HepG2 (cell line): ENCODE data around the gene JAG1. TPM values are rescaled to one million over a fixed set of nuclear protein-coding genes. Genes with fewer than 3 reads are reported as not detected.

Experiments
- ARHGAP35 ChIP-seq: sonication (generic); formaldehyde crosslinking; IDR thresholded peaks from 2 replicates; pipeline ENCODE4 v1.9.0; 2022; ENCODE audit warnings: mild to moderate bottlenecking, inconsistent platforms, moderate library complexity, missing genetic modification reagents, borderline replicate concordance
- FOXJ3 ChIP-seq: sonication (generic); formaldehyde crosslinking; IDR thresholded peaks from 2 replicates; pipeline ENCODE4 v1.4.0; 2020; ENCODE audit warnings: missing genetic modification reagents, mild to moderate bottlenecking, borderline replicate concordance
- GATAD1 ChIP-seq: IDR thresholded peaks from 2 replicates; pipeline ENCODE4 v1.6.1; 2016; ENCODE audit warnings: missing genetic modification reagents, missing compliant biosample characterization
- HOXA5 ChIP-seq: sonication (generic); formaldehyde crosslinking; IDR thresholded peaks from 2 replicates; pipeline ENCODE4 v1.4.0; 2020; ENCODE audit warnings: missing genetic modification reagents
- IKZF4 ChIP-seq: sonication (generic); formaldehyde crosslinking; IDR thresholded peaks from 2 replicates; pipeline ENCODE4 v1.5.1; 2020; ENCODE audit warnings: borderline replicate concordance, mild to moderate bottlenecking, low read depth, missing genetic modification reagents; ENCODE audit errors: not compliant biosample characterization
- MAF1 ChIP-seq: sonication (generic); formaldehyde crosslinking; IDR thresholded peaks from 2 replicates; pipeline ENCODE4 v1.5.0; 2020; ENCODE audit warnings: missing genetic modification reagents, borderline replicate concordance
- MTF1 ChIP-seq: sonication (generic); formaldehyde crosslinking; IDR thresholded peaks from 2 replicates; pipeline ENCODE4 v1.5.0; 2020; ENCODE audit warnings: missing genetic modification reagents
- NFKBIZ ChIP-seq: IDR thresholded peaks from 2 replicates; pipeline ENCODE4 v1.6.1; 2018; ENCODE audit warnings: missing genetic modification reagents, missing compliant biosample characterization
- PHF21A ChIP-seq: sonication (generic); formaldehyde crosslinking; IDR thresholded peaks from 2 replicates; pipeline ENCODE4 v1.5.0; 2020; ENCODE audit warnings: mild to moderate bottlenecking, missing genetic modification reagents
- REL ChIP-seq: sonication (generic); formaldehyde crosslinking; conservative IDR thresholded peaks from 2 replicates; pipeline ENCODE4 v1.8.0; 2022; ENCODE audit warnings: mild to moderate bottlenecking, missing genetic modification reagents, moderate library complexity
- RXRA ChIP-seq: sonication (generic); formaldehyde crosslinking; IDR thresholded peaks from 2 replicates; pipeline ENCODE4 v1.5.1; 2020; ENCODE audit warnings: missing genetic modification reagents
- RXRB ChIP-seq: IDR thresholded peaks from 2 replicates; pipeline ENCODE4 v1.6.1; 2016; ENCODE audit warnings: borderline replicate concordance, missing genetic modification reagents, missing compliant biosample characterization
- SAP130 ChIP-seq: IDR thresholded peaks from 2 replicates; pipeline ENCODE4 v1.6.1; 2016; ENCODE audit warnings: low read depth
- SATB2 ChIP-seq: sonication (generic); formaldehyde crosslinking; IDR thresholded peaks from 2 replicates; pipeline ENCODE4 v1.5.0; 2020; ENCODE audit warnings: missing genetic modification reagents
- SIX1 ChIP-seq: sonication (generic); formaldehyde crosslinking; IDR thresholded peaks from 2 replicates; pipeline ENCODE4 v1.4.0; 2020; ENCODE audit warnings: missing genetic modification reagents, borderline replicate concordance
- SMAD3 ChIP-seq: sonication (generic); formaldehyde crosslinking; IDR thresholded peaks from 2 replicates; pipeline ENCODE4 v1.4.0; 2020; ENCODE audit warnings: missing genetic modification reagents
- SNAPC2 ChIP-seq: sonication (generic); formaldehyde crosslinking; IDR thresholded peaks from 2 replicates; pipeline ENCODE4 v1.8.1; 2022; ENCODE audit warnings: mild to moderate bottlenecking, missing genetic modification reagents
- SSRP1 ChIP-seq: IDR thresholded peaks from 2 replicates; pipeline ENCODE4 v1.6.1; 2016; ENCODE audit warnings: control low read depth
- XBP1 ChIP-seq: sonication (generic); formaldehyde crosslinking; IDR thresholded peaks from 2 replicates; pipeline ENCODE4 v1.5.0; 2020; ENCODE audit warnings: missing genetic modification reagents
- ZBTB1 ChIP-seq: sonication (generic); formaldehyde crosslinking; IDR thresholded peaks from 2 replicates; pipeline ENCODE4 v1.4.0; 2020; ENCODE audit warnings: missing genetic modification reagents, borderline replicate concordance
- ZBTB20 ChIP-seq: sonication (generic); formaldehyde crosslinking; IDR thresholded peaks from 2 replicates; pipeline ENCODE4 v1.8.1; 2023; ENCODE audit warnings: missing genetic modification reagents, low read depth, mild to moderate bottlenecking, borderline replicate concordance
- ZFY ChIP-seq: sonication (generic); formaldehyde crosslinking; IDR thresholded peaks from 2 replicates; pipeline ENCODE4 v1.4.0; 2020; ENCODE audit warnings: missing genetic modification reagents
- ZNF138 ChIP-seq: sonication (generic); formaldehyde crosslinking; IDR thresholded peaks from 2 replicates; pipeline ENCODE4 v1.5.0; 2020; ENCODE audit warnings: mild to moderate bottlenecking, low read depth, missing genetic modification reagents
- ZNF234 ChIP-seq: sonication (generic); formaldehyde crosslinking; conservative IDR thresholded peaks from 2 replicates; pipeline ENCODE4 v1.5.1; 2020; ENCODE audit warnings: mild to moderate bottlenecking, missing genetic modification reagents
- ZNF263 ChIP-seq: sonication (generic); formaldehyde crosslinking; IDR thresholded peaks from 2 replicates; pipeline ENCODE4 v1.4.0; 2020; ENCODE audit warnings: missing genetic modification reagents
- ZNF292 ChIP-seq: sonication (generic); formaldehyde crosslinking; IDR thresholded peaks from 2 replicates; pipeline ENCODE4 v1.8.1; 2022; ENCODE audit warnings: mild to moderate bottlenecking, low read depth, missing genetic modification reagents, borderline replicate concordance
- ZNF343 ChIP-seq: sonication (generic); formaldehyde crosslinking; IDR thresholded peaks from 2 replicates; pipeline ENCODE4 v1.4.0; 2020; ENCODE audit warnings: mild to moderate bottlenecking, missing genetic modification reagents
- ZNF430 ChIP-seq: sonication (generic); formaldehyde crosslinking; IDR thresholded peaks from 2 replicates; pipeline ENCODE4 v1.9.0; 2021; ENCODE audit warnings: mild to moderate bottlenecking, missing genetic modification reagents
- ZNF446 ChIP-seq: sonication (generic); formaldehyde crosslinking; IDR thresholded peaks from 2 replicates; pipeline ENCODE4 v1.5.0; 2020; ENCODE audit warnings: mild to moderate bottlenecking, missing genetic modification reagents
- ZNF740 ChIP-seq: sonication (generic); formaldehyde crosslinking; IDR thresholded peaks from 2 replicates; pipeline ENCODE4 v1.4.0; 2020; ENCODE audit warnings: missing genetic modification reagents
- ZNF780A ChIP-seq: sonication (generic); formaldehyde crosslinking; IDR thresholded peaks from 2 replicates; pipeline ENCODE4 v1.8.0; 2022; ENCODE audit warnings: mild to moderate bottlenecking, missing genetic modification reagents, moderate library complexity
- polyA plus RNA-seq, 8 experiments: library from polyadenylated mRNA; depleted of rRNA in 3 of 8; stranded (reverse) in 7 of 8; unstranded in 1 of 8; fragments of >200 nt; fragmentation: Illumina TruSeq in 4 of 8; extraction: Trizol in 4 of 8; gene quantifications; 2 replicates each; pipeline versions ENCODE4 v1.2.1 to v1.2.3, GENCODE V29; 2011 to 2016; ENCODE audit warnings: low read depth in 4 of 8, missing spikeins in 1 of 8, mixed read lengths in 1 of 8; ENCODE audit not compliant: insufficient read depth in 1 of 8
- total RNA-seq, 5 experiments: library from RNA; depleted of rRNA; stranded (reverse); fragments of >200 nt; fragmentation: Illumina TruSeq; extraction: Trizol; gene quantifications; 2 replicates each; pipeline ENCODE4 v1.2.3, GENCODE V29; 2016; ENCODE audit warnings: low read depth in 1 of 5
- TF ChIP-seq, protein P1 (sequence below): sonication (generic); formaldehyde crosslinking; IDR thresholded peaks from 2 replicates; pipeline ENCODE4 v1.5.0; 2020; ENCODE audit warnings: mild to moderate bottlenecking, missing genetic modification reagents

The JAG1 gene
- total and polyA plus RNA-seq, 2 of the 13 experiments (the other 11 are each of a cell fraction or from before 2014, with no cell fraction given) = 47.1 to 56.3 TPM

DNA sequence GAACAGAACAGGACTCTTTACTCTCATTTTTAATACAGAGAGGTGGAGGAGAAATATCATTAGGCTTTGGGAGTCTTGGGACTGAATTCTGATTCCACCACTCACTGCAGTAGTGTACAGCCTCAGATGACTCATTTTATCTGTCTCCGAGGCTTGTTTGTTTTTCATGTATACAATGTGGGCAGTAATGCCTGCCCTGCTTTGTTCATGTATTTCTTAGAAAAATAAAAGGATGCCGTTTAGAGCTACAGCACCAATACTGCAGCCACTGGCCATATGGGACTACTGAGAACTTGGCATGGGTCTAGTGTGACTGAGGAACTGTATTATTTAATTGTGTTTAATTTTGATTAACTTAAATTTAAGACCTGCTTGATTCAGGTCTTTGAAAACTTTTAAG lies 41.2 kb upstream of the JAG1 start (continued):
- TF ChIP-seq PHF21A (CRISPR knock-in tag) (no peak), RXRA (CRISPR knock-in tag) (no peak), MAF1 (CRISPR knock-in tag) (no peak), ZNF138 (no peak), HOXA5 (CRISPR knock-in tag) (no peak), ZNF234 (CRISPR knock-in tag) (no peak), MTF1 (CRISPR knock-in tag) (no peak), ARHGAP35 (CRISPR knock-in tag) (no peak), SAP130 (peak; percentile 44; the same call in 1 of the 2 replicates), ZBTB20 (CRISPR knock-in tag) (peak; percentile 87; the same call in 1 of the 2 replicates), ZNF263 (CRISPR knock-in tag) (no peak), SSRP1 (CRISPR knock-in tag) (no peak), ZNF740 (CRISPR knock-in tag) (no peak), ZNF430 (CRISPR knock-in tag) (no peak), ZNF780A (CRISPR knock-in tag) (no peak), ZNF292 (CRISPR knock-in tag) (no peak), ZFY (CRISPR knock-in tag) (no peak), NFKBIZ (CRISPR knock-in tag) (no peak), SIX1 (CRISPR knock-in tag) (0 out of 2 replicates have a peak, but pooled peaks have one; percentile 23), SATB2 (CRISPR knock-in tag) (no peak), SMAD3 (CRISPR knock-in tag) (no peak), IKZF4 (CRISPR knock-in tag) (no peak), SNAPC2 (CRISPR knock-in tag) (no peak), ZNF343 (no peak), ZBTB1 (CRISPR knock-in tag) (no peak), REL (no peak), XBP1 (CRISPR knock-in tag) (no peak), ZNF446 (CRISPR knock-in tag) (no peak), GATAD1 (CRISPR knock-in tag) (peak; percentile 47), FOXJ3 (CRISPR knock-in tag) (no peak), RXRB (CRISPR knock-in tag) (peak; percentile 65; the same call in 1 of the 2 replicates)
- TF ChIP-seq, protein P1, sequence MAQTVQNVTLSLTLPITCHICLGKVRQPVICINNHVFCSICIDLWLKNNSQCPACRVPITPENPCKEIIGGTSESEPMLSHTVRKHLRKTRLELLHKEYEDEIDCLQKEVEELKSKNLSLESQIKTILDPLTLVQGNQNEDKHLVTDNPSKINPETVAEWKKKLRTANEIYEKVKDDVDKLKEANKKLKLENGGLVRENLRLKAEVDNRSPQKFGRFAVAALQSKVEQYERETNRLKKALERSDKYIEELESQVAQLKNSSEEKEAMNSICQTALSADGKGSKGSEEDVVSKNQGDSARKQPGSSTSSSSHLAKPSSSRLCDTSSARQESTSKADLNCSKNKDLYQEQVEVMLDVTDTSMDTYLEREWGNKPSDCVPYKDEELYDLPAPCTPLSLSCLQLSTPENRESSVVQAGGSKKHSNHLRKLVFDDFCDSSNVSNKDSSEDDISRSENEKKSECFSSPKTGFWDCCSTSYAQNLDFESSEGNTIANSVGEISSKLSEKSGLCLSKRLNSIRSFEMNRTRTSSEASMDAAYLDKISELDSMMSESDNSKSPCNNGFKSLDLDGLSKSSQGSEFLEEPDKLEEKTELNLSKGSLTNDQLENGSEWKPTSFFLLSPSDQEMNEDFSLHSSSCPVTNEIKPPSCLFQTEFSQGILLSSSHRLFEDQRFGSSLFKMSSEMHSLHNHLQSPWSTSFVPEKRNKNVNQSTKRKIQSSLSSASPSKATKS (CRISPR knock-in tag) = no peak
